OCI-LY7 (cell line): ENCODE measurements around the gene KAZN.
"Not testable (repeated sequence)": the region's sequence is repeated elsewhere in the genome, so short reads cannot be mapped to it uniquely, and the experiment has no call there.

Experiments used
- EZH2phosphoT487 ChIP-seq: fragments of 200-600 bp; sonication (generic); IDR thresholded peaks from 2 replicates; pipeline ENCODE4 v1.6.1; 2018; ENCODE audit warnings: low read depth, borderline replicate concordance, mild to moderate bottlenecking, mixed run types, antibody characterized with exemption, low read length, moderate library complexity, mixed read lengths
- TF ChIP-seq, protein P1 (sequence below): fragments of 200-600 bp; sonication (generic); conservative IDR thresholded peaks from 2 replicates; pipeline ENCODE4 v1.5.1; 2014; ENCODE audit warnings: mild to moderate bottlenecking, antibody characterized with exemption, low read length, moderate library complexity, mixed read lengths

DNA sequence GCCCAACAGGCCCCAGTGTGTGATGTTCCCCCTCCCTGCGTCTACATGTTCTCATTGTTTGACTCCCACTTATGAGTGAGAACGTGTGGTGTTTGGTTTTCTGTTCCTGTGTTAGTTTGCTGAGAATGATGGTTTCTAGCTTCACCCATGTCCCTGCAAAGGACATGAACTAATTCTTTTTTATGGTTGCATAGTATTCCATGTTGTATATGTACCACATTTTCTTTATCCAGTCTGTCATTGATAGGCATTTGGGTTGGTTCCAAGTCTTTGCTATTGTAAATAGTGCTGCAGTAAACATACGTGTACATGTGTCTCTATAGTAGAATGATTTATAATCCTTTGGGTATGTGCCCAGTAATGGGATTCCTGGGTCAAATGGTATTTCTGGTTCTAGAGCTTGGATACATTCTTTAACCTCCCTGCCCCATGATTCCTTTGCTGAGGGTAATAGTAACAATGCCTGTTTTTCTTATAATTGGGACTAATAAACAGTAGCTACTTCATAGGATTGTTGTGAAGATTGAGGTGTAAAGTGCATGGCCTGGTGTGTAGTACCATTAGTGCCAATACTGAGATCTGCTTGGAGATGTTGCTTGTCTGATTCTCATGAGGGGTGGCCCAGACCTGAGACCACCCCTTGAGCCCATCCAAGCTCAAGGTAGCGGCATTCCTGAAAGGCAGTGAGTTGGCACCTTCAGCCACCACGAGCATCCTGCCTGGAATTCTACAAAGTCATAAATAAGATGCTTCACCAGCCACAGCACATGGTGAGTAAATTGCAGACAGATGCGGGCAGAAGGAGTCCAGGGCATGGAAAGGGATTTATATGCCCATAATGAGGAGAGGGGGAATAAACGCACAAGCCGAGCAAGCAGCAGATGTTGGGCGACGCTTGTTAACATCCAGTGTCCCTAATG lies 365.6 kb downstream of the KAZN start:
- TF ChIP-seq, protein P1, sequence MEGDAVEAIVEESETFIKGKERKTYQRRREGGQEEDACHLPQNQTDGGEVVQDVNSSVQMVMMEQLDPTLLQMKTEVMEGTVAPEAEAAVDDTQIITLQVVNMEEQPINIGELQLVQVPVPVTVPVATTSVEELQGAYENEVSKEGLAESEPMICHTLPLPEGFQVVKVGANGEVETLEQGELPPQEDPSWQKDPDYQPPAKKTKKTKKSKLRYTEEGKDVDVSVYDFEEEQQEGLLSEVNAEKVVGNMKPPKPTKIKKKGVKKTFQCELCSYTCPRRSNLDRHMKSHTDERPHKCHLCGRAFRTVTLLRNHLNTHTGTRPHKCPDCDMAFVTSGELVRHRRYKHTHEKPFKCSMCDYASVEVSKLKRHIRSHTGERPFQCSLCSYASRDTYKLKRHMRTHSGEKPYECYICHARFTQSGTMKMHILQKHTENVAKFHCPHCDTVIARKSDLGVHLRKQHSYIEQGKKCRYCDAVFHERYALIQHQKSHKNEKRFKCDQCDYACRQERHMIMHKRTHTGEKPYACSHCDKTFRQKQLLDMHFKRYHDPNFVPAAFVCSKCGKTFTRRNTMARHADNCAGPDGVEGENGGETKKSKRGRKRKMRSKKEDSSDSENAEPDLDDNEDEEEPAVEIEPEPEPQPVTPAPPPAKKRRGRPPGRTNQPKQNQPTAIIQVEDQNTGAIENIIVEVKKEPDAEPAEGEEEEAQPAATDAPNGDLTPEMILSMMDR: not testable (repeated sequence)
- TF ChIP-seq EZH2phosphoT487: not testable (repeated sequence)
